ENCODE data around the gene C19orf12. TPM values are rescaled to one million over a fixed set of nuclear protein-coding genes. Genes with fewer than 3 reads are reported as not detected.

C19orf12 gene
- total and polyA plus RNA-seq, 2 of the 13 experiments (the other 11 are each of a cell fraction or from before 2014, with no cell fraction given), result 17.7 to 34.4 TPM

DNA sequence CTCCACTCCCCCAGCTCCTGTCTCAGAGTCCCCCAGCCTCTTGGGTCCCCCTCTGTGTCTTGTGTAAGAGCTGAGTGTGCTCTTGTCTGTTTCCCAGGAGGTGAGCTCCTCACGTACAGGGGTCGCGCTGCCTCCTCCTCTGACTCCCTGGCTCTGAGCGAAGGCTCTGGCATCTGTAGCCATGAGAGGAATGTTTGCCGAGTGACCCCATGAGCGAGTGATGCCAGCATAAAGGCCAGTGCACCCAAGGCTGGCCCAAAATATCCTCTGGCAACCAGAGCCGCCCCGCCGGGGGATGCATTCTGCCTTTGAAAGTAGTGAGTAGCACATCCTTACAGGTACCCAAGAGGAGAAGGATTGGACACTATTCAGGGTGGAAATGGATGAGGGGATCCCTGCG is 26.2 kb upstream of the C19orf12 start (continued):
- TF ChIP-seq, protein P1, sequence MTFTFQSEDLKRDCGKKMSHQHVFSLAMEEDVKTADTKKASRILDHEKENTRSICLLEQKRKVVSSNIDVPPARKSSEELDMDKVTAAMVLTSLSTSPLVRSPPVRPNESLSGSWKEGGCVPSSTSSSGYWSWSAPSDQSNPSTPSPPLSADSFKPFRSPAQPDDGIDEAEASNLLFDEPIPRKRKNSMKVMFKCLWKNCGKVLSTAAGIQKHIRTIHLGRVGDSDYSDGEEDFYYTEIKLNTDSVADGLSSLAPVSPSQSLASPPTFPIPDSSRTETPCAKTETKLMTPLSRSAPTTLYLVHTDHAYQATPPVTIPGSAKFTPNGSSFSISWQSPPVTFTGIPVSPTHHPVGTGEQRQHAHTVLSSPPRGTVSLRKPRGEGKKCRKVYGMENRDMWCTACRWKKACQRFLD (CRISPR knock-in tag; IDR thresholded peaks at IDR 0.05; ENCODE audit: borderline replicate concordance), result no peak
- TF ChIP-seq HDAC6 (IDR thresholded peaks at IDR 0.05; ENCODE audit: low read depth, low read length), result no peak
- TF ChIP-seq, protein P2, sequence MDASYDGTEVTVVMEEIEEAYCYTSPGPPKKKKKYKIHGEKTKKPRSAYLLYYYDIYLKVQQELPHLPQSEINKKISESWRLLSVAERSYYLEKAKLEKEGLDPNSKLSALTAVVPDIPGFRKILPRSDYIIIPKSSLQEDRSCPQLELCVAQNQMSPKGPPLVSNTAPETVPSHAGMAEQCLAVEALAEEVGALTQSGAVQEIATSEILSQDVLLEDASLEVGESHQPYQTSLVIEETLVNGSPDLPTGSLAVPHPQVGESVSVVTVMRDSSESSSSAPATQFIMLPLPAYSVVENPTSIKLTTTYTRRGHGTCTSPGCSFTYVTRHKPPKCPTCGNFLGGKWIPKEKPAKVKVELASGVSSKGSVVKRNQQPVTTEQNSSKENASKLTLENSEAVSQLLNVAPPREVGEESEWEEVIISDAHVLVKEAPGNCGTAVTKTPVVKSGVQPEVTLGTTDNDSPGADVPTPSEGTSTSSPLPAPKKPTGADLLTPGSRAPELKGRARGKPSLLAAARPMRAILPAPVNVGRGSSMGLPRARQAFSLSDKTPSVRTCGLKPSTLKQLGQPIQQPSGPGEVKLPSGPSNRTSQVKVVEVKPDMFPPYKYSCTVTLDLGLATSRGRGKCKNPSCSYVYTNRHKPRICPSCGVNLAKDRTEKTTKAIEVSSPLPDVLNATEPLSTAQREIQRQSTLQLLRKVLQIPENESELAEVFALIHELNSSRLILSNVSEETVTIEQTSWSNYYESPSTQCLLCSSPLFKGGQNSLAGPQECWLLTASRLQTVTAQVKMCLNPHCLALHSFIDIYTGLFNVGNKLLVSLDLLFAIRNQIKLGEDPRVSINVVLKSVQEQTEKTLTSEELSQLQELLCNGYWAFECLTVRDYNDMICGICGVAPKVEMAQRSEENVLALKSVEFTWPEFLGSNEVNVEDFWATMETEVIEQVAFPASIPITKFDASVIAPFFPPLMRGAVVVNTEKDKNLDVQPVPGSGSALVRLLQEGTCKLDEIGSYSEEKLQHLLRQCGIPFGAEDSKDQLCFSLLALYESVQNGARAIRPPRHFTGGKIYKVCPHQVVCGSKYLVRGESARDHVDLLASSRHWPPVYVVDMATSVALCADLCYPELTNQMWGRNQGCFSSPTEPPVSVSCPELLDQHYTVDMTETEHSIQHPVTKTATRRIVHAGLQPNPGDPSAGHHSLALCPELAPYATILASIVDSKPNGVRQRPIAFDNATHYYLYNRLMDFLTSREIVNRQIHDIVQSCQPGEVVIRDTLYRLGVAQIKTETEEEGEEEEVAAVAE (CRISPR knock-in tag; IDR thresholded peaks at IDR 0.05; ENCODE audit: borderline replicate concordance), result no peak
- TF ChIP-seq ARID2 (CRISPR knock-in tag; IDR thresholded peaks at IDR 0.05; ENCODE audit: borderline replicate concordance), result no peak
- TF ChIP-seq, protein P3, sequence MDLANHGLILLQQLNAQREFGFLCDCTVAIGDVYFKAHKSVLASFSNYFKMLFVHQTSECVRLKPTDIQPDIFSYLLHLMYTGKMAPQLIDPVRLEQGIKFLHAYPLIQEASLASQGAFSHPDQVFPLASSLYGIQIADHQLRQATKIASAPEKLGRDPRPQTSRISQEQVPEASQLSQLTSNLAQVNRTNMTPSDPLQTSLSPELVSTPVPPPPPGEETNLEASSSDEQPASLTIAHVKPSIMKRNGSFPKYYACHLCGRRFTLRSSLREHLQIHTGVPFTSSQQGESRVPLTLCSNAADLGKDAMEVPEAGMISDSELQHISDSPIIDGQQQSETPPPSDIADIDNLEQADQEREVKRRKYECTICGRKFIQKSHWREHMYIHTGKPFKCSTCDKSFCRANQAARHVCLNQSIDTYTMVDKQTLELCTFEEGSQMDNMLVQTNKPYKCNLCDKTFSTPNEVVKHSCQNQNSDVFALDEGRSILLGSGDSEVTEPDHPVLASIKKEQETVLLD (CRISPR knock-in tag; IDR thresholded peaks at IDR 0.05; ENCODE audit: low read depth), result no peak
